Subcutaneous abdominal adipose tissue (tissue), 5 donors: ENCODE data around the gene RANGAP1.

ENCODE experiments used
- H3K27ac ChIP-seq: one replicate; pipeline ENCODE4 v1.7.0; 2013; ENCODE audit warnings: low read depth, mild to moderate bottlenecking, inconsistent platforms, low read length, moderate library complexity
- H3K27me3 ChIP-seq, 5 donors: one replicate each; pipeline ENCODE4 v1.7.0; 2013; ENCODE audit warnings: low read length in 5 of 5, inconsistent platforms in 1 of 5; ENCODE audit not compliant: control insufficient read depth in 5 of 5, insufficient read depth in 4 of 5
- H3K36me3 ChIP-seq, 5 donors: one replicate each; pipeline ENCODE4 v1.7.0; 2013; ENCODE audit warnings: low read length in 5 of 5; ENCODE audit not compliant: control insufficient read depth in 5 of 5, insufficient read depth in 5 of 5
- H3K4me1 ChIP-seq, 5 donors: one replicate each; pipeline ENCODE4 v1.7.0; 2013; ENCODE audit warnings: low read length in 5 of 5, mild to moderate bottlenecking in 3 of 5, moderate library complexity in 1 of 5; ENCODE audit not compliant: control insufficient read depth in 5 of 5, insufficient read depth in 5 of 5
- H3K4me3 ChIP-seq, 5 donors: one replicate each; pipeline ENCODE4 v1.7.0; 2013; ENCODE audit warnings: low read length in 5 of 5, low read depth in 1 of 5
- H3K9ac ChIP-seq, 5 donors: one replicate each; pipeline ENCODE4 v1.7.0; 2013; ENCODE audit warnings: low read length in 5 of 5, mild to moderate bottlenecking in 4 of 5, moderate library complexity in 3 of 5
- H3K9me3 ChIP-seq, 5 donors: one replicate each; pipeline ENCODE4 v1.7.0; 2013; ENCODE audit warnings: low read length in 5 of 5; ENCODE audit not compliant: control insufficient read depth in 5 of 5
- donor health status: healthy.
- donor health status: healthy.
- donor health status: healthy.
- donor health status: healthy.
- donor health status: healthy.

Gene RANGAP1

DNA sequence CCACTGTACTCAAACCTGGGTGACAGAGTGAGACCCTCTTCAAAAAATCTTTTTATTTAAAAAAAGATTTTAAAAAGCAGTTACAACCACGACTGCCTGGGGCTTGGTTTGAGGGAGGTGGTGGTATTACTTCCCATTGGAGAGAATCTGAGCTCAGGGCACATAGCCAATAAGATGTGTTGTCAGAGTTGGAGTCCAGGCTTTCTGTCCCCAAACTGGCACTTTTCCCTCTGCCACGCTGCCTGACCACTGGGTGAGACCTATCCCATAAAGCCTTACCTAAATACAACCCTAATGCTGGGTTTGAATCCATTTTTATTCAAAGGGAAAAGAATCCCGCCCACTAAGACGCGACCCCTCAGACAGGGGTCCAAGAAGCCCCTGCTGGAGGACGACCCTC lies 56.8 kb downstream of the RANGAP1 start:
- Histone ChIP-seq H3K4me1 (peaks cover 0 to 30% (median 19%) of the 10 kb centered on the region in 5 donors), H3K27ac (no peak overlapping the region), H3K36me3 (peaks cover 0 to 69% (median 46%) of the 10 kb centered on the region in 5 donors), H3K9me3 (no peaks in the 10 kb centered on the region), H3K9ac (no peak overlapping the region), H3K27me3 (no peaks in the 10 kb centered on the region), H3K4me3 (no peak overlapping the region)

DNA sequence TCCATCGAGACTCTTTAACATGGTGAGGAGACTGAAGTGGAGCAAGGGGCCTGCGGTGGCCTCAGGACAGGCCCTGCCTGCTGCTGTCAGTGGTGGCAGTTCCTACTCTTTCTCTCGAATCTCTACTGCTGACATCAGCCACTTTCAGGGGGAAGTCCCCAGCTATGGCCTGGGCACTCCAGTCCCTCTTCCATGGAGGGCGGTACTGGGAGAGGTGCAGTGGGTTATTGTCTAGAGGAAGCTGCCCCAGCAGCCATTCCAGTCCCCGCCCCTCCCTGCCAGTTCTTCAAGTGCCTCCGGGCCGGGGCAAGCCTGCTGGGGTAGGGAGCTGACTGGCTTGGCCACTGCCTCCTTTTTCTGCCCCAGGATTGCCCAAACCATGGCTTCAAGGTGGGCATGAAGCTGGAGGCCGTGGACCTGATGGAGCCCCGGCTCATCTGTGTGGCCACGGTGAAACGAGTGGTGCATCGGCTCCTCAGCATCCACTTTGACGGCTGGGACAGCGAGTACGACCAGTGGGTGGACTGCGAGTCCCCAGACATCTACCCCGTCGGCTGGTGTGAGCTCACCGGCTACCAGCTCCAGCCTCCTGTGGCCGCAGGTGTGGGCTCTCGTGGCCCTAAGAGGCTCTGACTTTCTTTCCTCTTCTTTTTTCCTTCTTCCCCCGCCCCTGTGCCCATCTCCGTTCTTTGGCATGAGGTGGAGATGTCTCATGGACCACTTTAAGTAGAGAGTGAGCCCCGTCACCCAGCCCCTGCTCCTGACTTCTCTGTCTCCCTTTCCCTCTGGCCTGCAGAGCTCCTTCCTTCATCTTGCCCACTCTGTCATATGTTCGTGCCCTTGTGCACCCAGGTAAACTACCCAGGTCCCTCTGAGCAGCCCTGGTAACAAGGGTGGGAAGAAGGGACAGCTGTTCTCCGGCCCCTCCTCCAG lies 59.0 kb downstream of the RANGAP1 start:
- H3K9ac ChIP-seq, result peak overlapping the region in 1 of 5 donors; percentile 14
- H3K9me3 ChIP-seq, result no peaks in the 10 kb centered on the region
- H3K27ac ChIP-seq, result no peak overlapping the region
- no peak overlapping the region for H3K4me3 ChIP-seq
- H3K36me3 ChIP-seq, result peaks cover 0 to 87% (median 59%) of the 10 kb centered on the region in 5 donors
- H3K27me3 ChIP-seq, result no peaks in the 10 kb centered on the region
- H3K4me1 ChIP-seq, result peaks cover 0 to 29% (median 22%) of the 10 kb centered on the region in 5 donors

DNA sequence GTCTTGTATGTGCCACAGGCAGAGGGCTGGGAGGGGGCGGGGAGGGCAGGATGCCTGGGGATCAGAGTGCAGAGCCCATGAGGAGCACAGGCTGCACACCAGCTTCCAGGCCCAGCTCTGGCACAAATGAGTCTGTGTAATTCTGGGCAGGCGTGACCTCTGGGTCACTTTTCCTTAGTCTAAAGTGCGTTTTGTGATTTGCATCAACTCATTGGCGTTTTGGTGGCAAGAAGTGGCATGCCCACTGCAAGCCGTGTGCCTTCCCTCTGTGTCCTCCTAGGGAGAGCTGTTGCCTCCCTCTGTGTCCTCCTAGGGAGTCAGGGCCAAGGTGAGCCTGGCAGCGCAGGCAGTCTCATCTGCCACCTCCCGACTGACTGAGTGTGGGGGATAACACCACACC lies 62.5 kb downstream of the RANGAP1 start:
- Histone ChIP-seq H3K36me3 (peaks cover 0 to 86% (median 72%) of the 10 kb centered on the region in 5 donors), H3K9me3 (no peaks in the 10 kb centered on the region), H3K9ac (no peak overlapping the region), H3K27me3 (no peaks in the 10 kb centered on the region), H3K4me1 (peaks cover 0 to 15% (median 13%) of the 10 kb centered on the region in 5 donors), H3K4me3 (no peak overlapping the region), H3K27ac (no peak overlapping the region)

GRCh38 chr22:41222846-41223507 lies 63.0 kb downstream of the RANGAP1 start:
- peaks cover 0 to 82% (median 67%) of the 10 kb centered on the region in 5 donors for H3K36me3 ChIP-seq
- no peaks in the 10 kb centered on the region for H3K9me3 ChIP-seq
- no peak overlapping the region for H3K4me3 ChIP-seq
- H3K9ac ChIP-seq, result no peak overlapping the region
- no peak overlapping the region for H3K27ac ChIP-seq
- H3K4me1 ChIP-seq, result peaks cover 0 to 20% (median 18%) of the 10 kb centered on the region in 5 donors
- no peaks in the 10 kb centered on the region for H3K27me3 ChIP-seq

DNA sequence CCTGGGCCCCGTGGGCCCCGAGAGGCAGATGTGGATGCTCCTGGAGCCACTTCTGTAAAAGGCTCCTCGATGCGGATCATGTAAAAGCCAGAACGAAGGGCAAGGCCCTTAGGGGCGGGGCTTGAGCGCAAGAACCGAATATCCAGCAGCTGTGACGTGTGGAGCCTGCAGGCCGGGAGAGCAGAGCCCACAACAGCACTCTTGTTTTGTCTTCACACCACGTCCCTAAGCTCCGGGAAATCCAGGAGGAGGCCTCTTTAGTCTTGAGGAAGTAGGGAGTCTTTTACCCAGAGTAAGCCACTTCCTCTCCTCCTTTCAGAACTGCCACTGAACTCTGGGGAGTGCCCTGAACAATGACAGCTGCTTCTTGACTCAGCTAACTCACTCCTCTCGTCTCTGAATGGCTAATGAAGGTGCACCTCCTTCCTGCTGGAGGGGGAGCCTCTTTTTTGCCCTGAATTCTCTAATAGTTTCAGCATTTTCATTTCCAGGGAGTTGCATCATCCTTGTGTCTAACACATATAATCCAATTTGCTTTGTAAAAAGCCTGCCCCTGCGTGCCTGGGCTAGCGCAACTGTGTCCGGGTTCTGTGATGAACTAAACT lies 68.3 kb downstream of the RANGAP1 start:
- peak overlapping the region; percentile 54 for H3K27ac ChIP-seq
- H3K9me3 ChIP-seq, result no peaks in the 10 kb centered on the region
- H3K27me3 ChIP-seq, result no peaks in the 10 kb centered on the region
- peak overlapping the region in 4 of 5 donors; percentile 28 to 48 (median 46) for H3K4me3 ChIP-seq
- peak overlapping the region in 3 of 5 donors; percentile 46 to 66 (median 56) for H3K9ac ChIP-seq
- peaks cover 0 to 48% (median 30%) of the 10 kb centered on the region in 5 donors for H3K36me3 ChIP-seq
- peaks cover 5 to 32% (median 29%) of the 10 kb centered on the region in 5 donors for H3K4me1 ChIP-seq

- Histone ChIP-seq H3K27ac (peak overlapping the region; percentile 54), H3K36me3 (peaks cover 0 to 45% (median 27%) of the 10 kb centered on the region in 5 donors), H3K4me1 (peaks cover 5 to 31% (median 29%) of the 10 kb centered on the region in 5 donors), H3K4me3 (peak overlapping the region in 3 of 5 donors; percentile 28 to 47 (median 45)), H3K27me3 (no peaks in the 10 kb centered on the region), H3K9ac (peak overlapping the region in 3 of 5 donors; percentile 46 to 66 (median 56)), H3K9me3 (no peaks in the 10 kb centered on the region)
Measured at GRCh38 chr22:41216984-41217383, 69.0 kb downstream of the RANGAP1 start.

- Histone ChIP-seq H3K4me3 (peak overlapping the region in 1 of 5 donors; percentile 17), H3K4me1 (peaks cover 5 to 31% (median 29%) of the 10 kb centered on the region in 5 donors), H3K9ac (peak overlapping the region in 2 of 5 donors; percentile 4 to 11), H3K36me3 (peaks cover 0 to 42% (median 24%) of the 10 kb centered on the region in 5 donors), H3K27ac (peak overlapping the region; percentile 54), H3K9me3 (no peaks in the 10 kb centered on the region), H3K27me3 (no peaks in the 10 kb centered on the region)
Measured at GRCh38 chr22:41215926-41216325, 70.1 kb downstream of the RANGAP1 start.

- H3K27ac ChIP-seq, result peak overlapping the region; percentile 54
- H3K4me3 ChIP-seq, result no peak overlapping the region
- H3K36me3 ChIP-seq, result peaks cover 0 to 42% (median 23%) of the 10 kb centered on the region in 5 donors
- H3K4me1 ChIP-seq, result peaks cover 5 to 31% (median 29%) of the 10 kb centered on the region in 5 donors
- no peaks in the 10 kb centered on the region for H3K27me3 ChIP-seq
- H3K9me3 ChIP-seq, result no peaks in the 10 kb centered on the region
- no peak overlapping the region for H3K9ac ChIP-seq
Measured at GRCh38 chr22:41215409-41215808, 70.6 kb downstream of the RANGAP1 start.

DNA sequence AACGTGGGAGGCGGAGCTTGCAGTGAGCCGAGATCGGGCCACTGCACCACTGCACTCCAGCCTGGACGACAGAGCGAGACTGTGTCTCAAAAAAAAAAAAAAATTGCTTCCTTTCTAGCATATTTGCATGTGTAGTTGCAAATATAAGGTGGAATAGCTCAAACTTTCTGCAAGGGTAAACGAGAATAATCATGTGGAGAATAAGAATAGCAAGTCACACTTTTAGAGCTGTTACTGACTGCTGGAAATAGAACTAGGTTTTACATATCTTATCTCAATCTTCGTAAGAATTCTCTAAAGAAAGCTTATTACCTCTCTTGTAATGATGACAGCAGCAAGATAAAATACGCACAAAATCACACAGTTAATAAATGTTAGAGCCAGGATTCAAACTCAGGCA lies 79.3 kb downstream of the RANGAP1 start:
- Histone ChIP-seq H3K9ac (no peak overlapping the region), H3K4me1 (peaks cover 6 to 17% (median 12%) of the 10 kb centered on the region in 5 donors), H3K36me3 (peaks cover 0 to 19% (median 14%) of the 10 kb centered on the region in 5 donors), H3K27me3 (no peaks in the 10 kb centered on the region), H3K9me3 (no peaks in the 10 kb centered on the region), H3K4me3 (no peak overlapping the region), H3K27ac (no peak overlapping the region)
